HCT116 (cell line): ENCODE results near the gene TTLL10. TPM values are rescaled to one million over a fixed set of nuclear protein-coding genes. Genes with fewer than 3 reads are reported as not detected.

ENCODE experiments used
- ATAC-seq: fragments of 200-7000 bp; cut with Tn5 transposase; 2 replicates; pipeline ENCODE4 v1.9.1; 2020; ENCODE audit warnings: mild to moderate bottlenecking, moderate library complexity
- BruUV-seq: library from RNA; stranded (reverse); fragments of 400-500 nt; replicated peaks from 2 replicates; lab custom pipeline; 2021; lab: Mats Ljungman, UMichigan
- CTCF ChIA-PET: fragments of 300-600 bp; sonication (Branson Sonifier 250); formaldehyde crosslinking; loops from one replicate; lab custom pipeline; 2021; ENCODE audit warnings: antibody characterized with exemption; lab: Charles Lee
- POLR2A ChIA-PET: fragments of 300-600, 350-600 bp; sonication (Branson Sonifier 250); formaldehyde crosslinking; loops from one replicate; lab custom pipeline; 2021; ENCODE audit warnings: antibody characterized with exemption; lab: Charles Lee
- RAD21 ChIA-PET, 2 experiments: fragments of 300-600 bp; sonication (Branson Sonifier 250); formaldehyde crosslinking; loops; one replicate each; lab custom pipeline; 2023; ENCODE audit warnings: low total read pairs in 2 of 2; ENCODE audit not compliant: uncharacterized antibody in 2 of 2, unreplicated experiment in 2 of 2, low non-redundant PET in 1 of 2; lab: Charles Lee
- DNase-seq: peaks from one replicate; pipeline ENCODE4 v3.0.0-alpha.2; 2010; ENCODE audit warnings: low read depth, low spot score
- H2AFZ ChIP-seq: fragments of 200-600 bp; shearing (Covaris generic), sonication (generic); 2 replicates; pipeline ENCODE4 v1.6.1; 2017; ENCODE audit warnings: low read depth, mixed run types, mixed read lengths, antibody characterized with exemption, low read length; ENCODE audit not compliant: poor library complexity, severe bottlenecking
- H3K27ac ChIP-seq: 2 replicates; pipeline ENCODE4 v1.5.1; 2012; ENCODE audit warnings: low read depth, low read length
- H3K27me3 ChIP-seq: fragments of 200-600 bp; sonication (generic); 2 replicates; pipeline ENCODE4 v1.6.1; 2016; ENCODE audit warnings: mixed run types, low read length, mixed read lengths; ENCODE audit not compliant: insufficient read depth
- H3K36me3 ChIP-seq, 2 experiments: fragments of 200-500 bp in 1 of 2; fragments of 200-600 bp in 1 of 2; sonication (Bioruptor generic) in 1 of 2; sonication (generic) in 1 of 2; 2 replicates each; pipeline versions ENCODE4 v1.5.1 to v1.6.1; 2014 to 2016; ENCODE audit warnings: low read length in 2 of 2, inconsistent platforms in 1 of 2, mixed read lengths in 1 of 2, mixed run types in 1 of 2; ENCODE audit not compliant: insufficient read depth in 2 of 2, control insufficient read depth in 1 of 2
- H3K4me1 ChIP-seq, 2 experiments: fragments of 200-600 bp in 1 of 2; sonication (generic) in 1 of 2; 2 replicates each; pipeline versions ENCODE4 v1.5.1 to v1.6.1; 2012 to 2017; ENCODE audit warnings: low read length in 2 of 2, inconsistent platforms in 1 of 2, mild to moderate bottlenecking in 1 of 2, mixed read lengths in 1 of 2, mixed run types in 1 of 2, moderate library complexity in 1 of 2; ENCODE audit not compliant: insufficient read depth in 2 of 2, control insufficient read depth in 1 of 2
- H3K4me2 ChIP-seq: fragments of 200-600 bp; sonication (generic); 2 replicates; pipeline ENCODE4 v1.6.1; 2017; ENCODE audit warnings: mixed run types, low read length, mixed read lengths
- H3K4me3 ChIP-seq, 2 experiments: fragments of 200-600 bp in 1 of 2; sonication (generic) in 1 of 2; replicated peaks in 1 of 2; 2 replicates each; pipeline ENCODE4 v1.5.1; 2011 to 2016; ENCODE audit warnings: low read length in 2 of 2, control low read depth in 1 of 2, low read depth in 1 of 2, mild to moderate bottlenecking in 1 of 2, mixed read lengths in 1 of 2, mixed run types in 1 of 2
- H3K79me2 ChIP-seq: fragments of 200-600 bp; sonication (generic); 2 replicates; pipeline ENCODE4 v1.6.1; 2017; ENCODE audit warnings: mild to moderate bottlenecking, mixed run types, low read length, moderate library complexity, mixed read lengths; ENCODE audit not compliant: insufficient read depth
- H3K9ac ChIP-seq: fragments of 200-600 bp; sonication (generic); 2 replicates; pipeline ENCODE4 v1.6.1; 2016; ENCODE audit warnings: low read length, mixed read lengths
- H3K9me2 ChIP-seq: fragments of 200-600 bp; sonication (generic), shearing (Covaris generic); 2 replicates; pipeline ENCODE4 v1.6.1; 2017; ENCODE audit warnings: mixed run types, mild to moderate bottlenecking, moderate library complexity; ENCODE audit not compliant: insufficient read depth
- H3K9me3 ChIP-seq, 2 experiments: fragments of 200-500 bp in 1 of 2; fragments of 200-600 bp in 1 of 2; sonication (Bioruptor generic) in 1 of 2; sonication (generic) in 1 of 2; 2 replicates each; pipeline ENCODE4 v1.6.1; 2014 to 2017; ENCODE audit warnings: low read length in 2 of 2, mixed read lengths in 2 of 2, inconsistent platforms in 1 of 2, low read depth in 1 of 2, mild to moderate bottlenecking in 1 of 2, mixed run types in 1 of 2, moderate library complexity in 1 of 2; ENCODE audit not compliant: control insufficient read depth in 1 of 2, insufficient read depth in 1 of 2
- H4K20me1 ChIP-seq: fragments of 200-600 bp; sonication (generic), shearing (Covaris generic); 2 replicates; pipeline ENCODE4 v1.6.1; 2017; ENCODE audit warnings: mixed run types, mild to moderate bottlenecking, moderate library complexity; ENCODE audit not compliant: insufficient read depth
- CBX3 ChIP-seq: IDR thresholded peaks from 2 replicates; pipeline ENCODE4 v1.6.1; 2012; ENCODE audit warnings: low read depth
- CEBPB ChIP-seq: IDR thresholded peaks from 2 replicates; pipeline ENCODE4 v1.6.1; 2012; ENCODE audit warnings: low read depth
- ELF1 ChIP-seq: IDR thresholded peaks from 2 replicates; pipeline ENCODE4 v1.6.1; 2012; ENCODE audit warnings: low read depth, borderline replicate concordance
- EZH2 ChIP-seq: fragments of 200-600 bp; sonication (generic); IDR thresholded peaks from 2 replicates; pipeline ENCODE4 v1.6.1; 2017; ENCODE audit warnings: antibody characterized with exemption, mixed run types
- EZH2phosphoT487 ChIP-seq: fragments of 200-600 bp; IDR thresholded peaks from 2 replicates; pipeline ENCODE4 v1.6.1; 2018; ENCODE audit warnings: antibody characterized with exemption, borderline replicate concordance
- FOSL1 ChIP-seq: IDR thresholded peaks from 2 replicates; pipeline ENCODE4 v1.6.1; 2012; ENCODE audit warnings: low read depth
- JUND ChIP-seq: IDR thresholded peaks from 2 replicates; pipeline ENCODE4 v1.6.1; 2012
- POLR2AphosphoS5 ChIP-seq: IDR thresholded peaks from 2 replicates; pipeline ENCODE4 v1.6.1; 2011; ENCODE audit warnings: mild to moderate bottlenecking, low read depth, low read length, moderate library complexity
- RAD21 ChIP-seq: IDR thresholded peaks from 2 replicates; pipeline ENCODE4 v1.6.1; 2012; ENCODE audit warnings: low read depth, mild to moderate bottlenecking
- SIN3A ChIP-seq: IDR thresholded peaks from 2 replicates; pipeline ENCODE4 v1.6.1; 2012; ENCODE audit warnings: low read depth
- SP1 ChIP-seq: IDR thresholded peaks from 2 replicates; pipeline ENCODE4 v1.6.1; 2012; ENCODE audit warnings: low read depth
- SRF ChIP-seq: IDR thresholded peaks from 2 replicates; pipeline ENCODE4 v1.6.1; 2012; ENCODE audit warnings: low read depth
- TCF7L2 ChIP-seq: IDR thresholded peaks from 2 replicates; pipeline ENCODE4 v1.7.0; 2011; ENCODE audit warnings: borderline replicate concordance, inconsistent platforms; ENCODE audit not compliant: insufficient read depth, insufficient read length; ENCODE audit errors: extremely low read depth
- YY1 ChIP-seq: IDR thresholded peaks from 2 replicates; pipeline ENCODE4 v1.6.1; 2011; ENCODE audit warnings: low read length, low read depth, moderate library complexity, mild to moderate bottlenecking; ENCODE audit not compliant: insufficient replicate concordance; ENCODE audit errors: extremely low read depth
- ZFX ChIP-seq: fragments of 450-650 bp; IDR thresholded peaks from 2 replicates; pipeline ENCODE4 v1.6.1; 2017
- ZNF274 ChIP-seq: fragments of 200-500 bp; sonication (Bioruptor generic); IDR thresholded peaks from 2 replicates; pipeline ENCODE4 v1.6.1; 2014; ENCODE audit warnings: mild to moderate bottlenecking, low read depth, low read length, inconsistent platforms
- intact Hi-C: fragments of 100-400 bp; cut with micrococcal nuclease; formaldehyde crosslinking; loops from 2 replicates; pipeline ENCODE4 v1.10.0; 2022
- total RNA-seq: library from RNA; stranded (reverse); gene quantifications from one replicate; pipeline ENCODE4 v1.2.1, GENCODE V29; 2021; ENCODE audit not compliant: unreplicated experiment
- TF ChIP-seq, protein P1 (sequence below): IDR thresholded peaks from 2 replicates; pipeline ENCODE4 v1.6.1; 2012; ENCODE audit warnings: low read depth
- TF ChIP-seq, protein P2 (sequence below): IDR thresholded peaks from 2 replicates; pipeline ENCODE4 v1.6.1; 2012
- TF ChIP-seq, protein P3 (sequence below): IDR thresholded peaks from 2 replicates; pipeline ENCODE4 v1.6.1; 2012
- TF ChIP-seq, protein P4 (sequence below): IDR thresholded peaks from 2 replicates; pipeline ENCODE4 v1.6.1; 2011; ENCODE audit warnings: mild to moderate bottlenecking, low read length, moderate library complexity; ENCODE audit not compliant: insufficient replicate concordance; ENCODE audit errors: extremely low read depth

The TTLL10 gene
- total RNA-seq, 1 experiment from 2014 or later = 0.10 TPM

DNA sequence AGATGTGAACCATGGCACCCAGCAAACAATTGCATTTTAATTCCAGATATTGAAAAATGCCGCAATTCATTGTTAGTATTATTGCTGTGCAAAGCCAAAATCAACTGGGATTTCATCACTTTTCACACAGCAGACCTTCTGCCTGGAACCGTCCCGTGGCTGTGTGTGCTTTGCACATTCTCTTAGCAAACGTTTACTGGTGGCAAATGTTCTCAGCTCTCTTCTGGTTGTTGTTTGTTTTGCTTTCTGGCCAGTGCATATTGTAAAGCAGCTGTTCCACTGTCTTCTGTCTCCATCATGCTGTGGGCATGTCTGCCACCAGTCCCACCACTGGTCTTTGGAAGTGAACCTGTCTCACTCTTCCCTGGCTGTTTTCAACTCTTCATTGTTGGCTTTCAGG is 19.8 kb upstream of the TTLL10 start:
- no TSS peak for BruUV-seq
- ChIA-PET POLR2A (no interaction called here), CTCF (no interaction called here), RAD21 (no interaction called here)
- Histone ChIP-seq H3K27me3 (no peaks in the 10 kb centered on the region), H3K4me1 (peaks cover 15 to 35% of the 10 kb centered on the region in 2 experiments), H3K9me3 (peaks cover 8 to 17% of the 10 kb centered on the region in 2 experiments; a peak in 2 of 4 replicates), H4K20me1 (no peaks in the 10 kb centered on the region), H3K9me2 (no peaks in the 10 kb centered on the region), H3K9ac (no peak overlapping the region), H3K79me2 (no peaks in the 10 kb centered on the region), H3K36me3 (no peaks in the 10 kb centered on the region), H3K27ac (0 out of 2 replicates have a peak overlapping the region, but pooled peaks have one; percentile 33), H3K4me2 (no peak overlapping the region), H2AFZ (no peak overlapping the region), H3K4me3 (no peak overlapping the region)
- ATAC-seq (no peak), DNase-seq (no peak)
- intact Hi-C loops = no loop called here
- TF ChIP-seq, protein P1, sequence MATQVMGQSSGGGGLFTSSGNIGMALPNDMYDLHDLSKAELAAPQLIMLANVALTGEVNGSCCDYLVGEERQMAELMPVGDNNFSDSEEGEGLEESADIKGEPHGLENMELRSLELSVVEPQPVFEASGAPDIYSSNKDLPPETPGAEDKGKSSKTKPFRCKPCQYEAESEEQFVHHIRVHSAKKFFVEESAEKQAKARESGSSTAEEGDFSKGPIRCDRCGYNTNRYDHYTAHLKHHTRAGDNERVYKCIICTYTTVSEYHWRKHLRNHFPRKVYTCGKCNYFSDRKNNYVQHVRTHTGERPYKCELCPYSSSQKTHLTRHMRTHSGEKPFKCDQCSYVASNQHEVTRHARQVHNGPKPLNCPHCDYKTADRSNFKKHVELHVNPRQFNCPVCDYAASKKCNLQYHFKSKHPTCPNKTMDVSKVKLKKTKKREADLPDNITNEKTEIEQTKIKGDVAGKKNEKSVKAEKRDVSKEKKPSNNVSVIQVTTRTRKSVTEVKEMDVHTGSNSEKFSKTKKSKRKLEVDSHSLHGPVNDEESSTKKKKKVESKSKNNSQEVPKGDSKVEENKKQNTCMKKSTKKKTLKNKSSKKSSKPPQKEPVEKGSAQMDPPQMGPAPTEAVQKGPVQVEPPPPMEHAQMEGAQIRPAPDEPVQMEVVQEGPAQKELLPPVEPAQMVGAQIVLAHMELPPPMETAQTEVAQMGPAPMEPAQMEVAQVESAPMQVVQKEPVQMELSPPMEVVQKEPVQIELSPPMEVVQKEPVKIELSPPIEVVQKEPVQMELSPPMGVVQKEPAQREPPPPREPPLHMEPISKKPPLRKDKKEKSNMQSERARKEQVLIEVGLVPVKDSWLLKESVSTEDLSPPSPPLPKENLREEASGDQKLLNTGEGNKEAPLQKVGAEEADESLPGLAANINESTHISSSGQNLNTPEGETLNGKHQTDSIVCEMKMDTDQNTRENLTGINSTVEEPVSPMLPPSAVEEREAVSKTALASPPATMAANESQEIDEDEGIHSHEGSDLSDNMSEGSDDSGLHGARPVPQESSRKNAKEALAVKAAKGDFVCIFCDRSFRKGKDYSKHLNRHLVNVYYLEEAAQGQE = no peak
- TF ChIP-seq EZH2phosphoT487 (no peak), FOSL1 (no peak), ELF1 (no peak), EZH2 (no peak), CEBPB (no peak), SRF (no peak), SIN3A (no peak), ZFX (no peak), SP1 (no peak), YY1 (no peak), POLR2AphosphoS5 (no peak), ZNF274 (no peak), RAD21 (no peak), JUND (no peak), CBX3 (no peak), TCF7L2 (no peak)
- TF ChIP-seq, protein P2, sequence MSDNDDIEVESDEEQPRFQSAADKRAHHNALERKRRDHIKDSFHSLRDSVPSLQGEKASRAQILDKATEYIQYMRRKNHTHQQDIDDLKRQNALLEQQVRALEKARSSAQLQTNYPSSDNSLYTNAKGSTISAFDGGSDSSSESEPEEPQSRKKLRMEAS = no peak
- TF ChIP-seq, protein P3, sequence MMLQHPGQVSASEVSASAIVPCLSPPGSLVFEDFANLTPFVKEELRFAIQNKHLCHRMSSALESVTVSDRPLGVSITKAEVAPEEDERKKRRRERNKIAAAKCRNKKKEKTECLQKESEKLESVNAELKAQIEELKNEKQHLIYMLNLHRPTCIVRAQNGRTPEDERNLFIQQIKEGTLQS = no peak
- TF ChIP-seq, protein P4, sequence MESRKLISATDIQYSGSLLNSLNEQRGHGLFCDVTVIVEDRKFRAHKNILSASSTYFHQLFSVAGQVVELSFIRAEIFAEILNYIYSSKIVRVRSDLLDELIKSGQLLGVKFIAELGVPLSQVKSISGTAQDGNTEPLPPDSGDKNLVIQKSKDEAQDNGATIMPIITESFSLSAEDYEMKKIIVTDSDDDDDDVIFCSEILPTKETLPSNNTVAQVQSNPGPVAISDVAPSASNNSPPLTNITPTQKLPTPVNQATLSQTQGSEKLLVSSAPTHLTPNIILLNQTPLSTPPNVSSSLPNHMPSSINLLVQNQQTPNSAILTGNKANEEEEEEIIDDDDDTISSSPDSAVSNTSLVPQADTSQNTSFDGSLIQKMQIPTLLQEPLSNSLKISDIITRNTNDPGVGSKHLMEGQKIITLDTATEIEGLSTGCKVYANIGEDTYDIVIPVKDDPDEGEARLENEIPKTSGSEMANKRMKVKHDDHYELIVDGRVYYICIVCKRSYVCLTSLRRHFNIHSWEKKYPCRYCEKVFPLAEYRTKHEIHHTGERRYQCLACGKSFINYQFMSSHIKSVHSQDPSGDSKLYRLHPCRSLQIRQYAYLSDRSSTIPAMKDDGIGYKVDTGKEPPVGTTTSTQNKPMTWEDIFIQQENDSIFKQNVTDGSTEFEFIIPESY = no peak
